CD4-positive, alpha-beta memory T cell (primary cell): Measurements from ENCODE around the gene DLX1. TPM values are rescaled to one million over a fixed set of nuclear protein-coding genes. Genes with fewer than 3 reads are reported as not detected.

Source experiments
- CTCF ChIA-PET: fragments of 350-600 bp; sonication (Branson Sonifier 250); formaldehyde crosslinking; loops from one replicate; lab custom pipeline; 2021; ENCODE audit warnings: inconsistent platforms; ENCODE audit not compliant: partially characterized antibody; lab: Charles Lee
- POLR2A ChIA-PET: fragments of 350-600 bp; sonication (Branson Sonifier 250); formaldehyde crosslinking; loops from one replicate; lab custom pipeline; 2021; ENCODE audit not compliant: partially characterized antibody; lab: Charles Lee
- DNase-seq, 5 donors: peaks; one replicate each; pipeline versions ENCODE4 v3.0.0 to v3.0.0-alpha.2; 2020 to 2022; ENCODE audit warnings: mixed read lengths in 1 of 5
- H3K27ac ChIP-seq: one replicate; pipeline ENCODE4 v1.7.0; 2013; ENCODE audit warnings: low read depth, low read length
- H3K27me3 ChIP-seq: 2 replicates; pipeline ENCODE4 v1.7.0; 2013; ENCODE audit warnings: mild to moderate bottlenecking, low read length, moderate library complexity; ENCODE audit not compliant: insufficient read depth
- H3K36me3 ChIP-seq: 2 replicates; pipeline ENCODE4 v1.7.0; 2013; ENCODE audit warnings: mild to moderate bottlenecking, low read length, moderate library complexity; ENCODE audit not compliant: insufficient read depth
- H3K4me1 ChIP-seq: 2 replicates; pipeline ENCODE4 v1.7.0; 2013; ENCODE audit warnings: mild to moderate bottlenecking, low read length, moderate library complexity; ENCODE audit not compliant: insufficient read depth
- H3K4me3 ChIP-seq, 2 donors: one replicate each; pipeline ENCODE4 v1.7.0; 2013; ENCODE audit warnings: low read length in 2 of 2, mild to moderate bottlenecking in 1 of 2
- H3K9me3 ChIP-seq, 2 donors: one replicate each; pipeline ENCODE4 v1.7.0; 2013; ENCODE audit warnings: low read length in 2 of 2, control low read depth in 1 of 2; ENCODE audit not compliant: control insufficient read depth in 1 of 2
- H3K27ac Mint-ChIP-seq, 7 donors: one replicate each; pipeline ENCODE4 v1.8.0; 2020 to 2021; ENCODE audit warnings: mixed read lengths in 7 of 7, mild to moderate bottlenecking in 6 of 7, inconsistent platforms in 3 of 7, moderate library complexity in 3 of 7
- H3K27me3 Mint-ChIP-seq, 2 donors: one replicate each; pipeline ENCODE4 v1.8.0; 2020 to 2021; ENCODE audit warnings: mixed read lengths in 2 of 2
- H3K36me3 Mint-ChIP-seq, 2 donors: one replicate each; pipeline ENCODE4 v1.8.0; 2020 to 2021; ENCODE audit warnings: mixed read lengths in 2 of 2, inconsistent platforms in 1 of 2, mild to moderate bottlenecking in 1 of 2
- H3K4me1 Mint-ChIP-seq, 4 donors: one replicate each; pipeline ENCODE4 v1.8.0; 2020 to 2021; ENCODE audit warnings: mixed read lengths in 4 of 4, mild to moderate bottlenecking in 1 of 4
- H3K4me3 Mint-ChIP-seq, 8 donors: one replicate each; pipeline ENCODE4 v1.8.0; 2020 to 2021; ENCODE audit warnings: mixed read lengths in 8 of 8, mild to moderate bottlenecking in 7 of 8, moderate library complexity in 6 of 8, inconsistent platforms in 3 of 8
- H3K9me3 Mint-ChIP-seq, 8 donors: one replicate each; pipeline ENCODE4 v1.8.0; 2020 to 2021; ENCODE audit warnings: mixed read lengths in 8 of 8, mild to moderate bottlenecking in 5 of 8, inconsistent platforms in 3 of 8, moderate library complexity in 1 of 8
- intact Hi-C: fragments of 100-400 bp; cut with micrococcal nuclease; formaldehyde crosslinking; loops from one replicate; pipeline ENCODE4 v1.15.1; 2023
- polyA plus RNA-seq, 2 donors: library from polyadenylated mRNA; unstranded; fragments of 300-500 nt; fragmentation: Illumina TruSeq; gene quantifications; one replicate each; pipeline ENCODE4 v1.2.3, GENCODE V29; 2021
- total RNA-seq, 2 experiments: library from RNA; stranded (reverse); gene quantifications; one replicate each; pipeline ENCODE4 v1.2.3, GENCODE V29; 2021

Gene DLX1
- total RNA-seq (not detected), polyA plus RNA-seq (not detected)

DNA sequence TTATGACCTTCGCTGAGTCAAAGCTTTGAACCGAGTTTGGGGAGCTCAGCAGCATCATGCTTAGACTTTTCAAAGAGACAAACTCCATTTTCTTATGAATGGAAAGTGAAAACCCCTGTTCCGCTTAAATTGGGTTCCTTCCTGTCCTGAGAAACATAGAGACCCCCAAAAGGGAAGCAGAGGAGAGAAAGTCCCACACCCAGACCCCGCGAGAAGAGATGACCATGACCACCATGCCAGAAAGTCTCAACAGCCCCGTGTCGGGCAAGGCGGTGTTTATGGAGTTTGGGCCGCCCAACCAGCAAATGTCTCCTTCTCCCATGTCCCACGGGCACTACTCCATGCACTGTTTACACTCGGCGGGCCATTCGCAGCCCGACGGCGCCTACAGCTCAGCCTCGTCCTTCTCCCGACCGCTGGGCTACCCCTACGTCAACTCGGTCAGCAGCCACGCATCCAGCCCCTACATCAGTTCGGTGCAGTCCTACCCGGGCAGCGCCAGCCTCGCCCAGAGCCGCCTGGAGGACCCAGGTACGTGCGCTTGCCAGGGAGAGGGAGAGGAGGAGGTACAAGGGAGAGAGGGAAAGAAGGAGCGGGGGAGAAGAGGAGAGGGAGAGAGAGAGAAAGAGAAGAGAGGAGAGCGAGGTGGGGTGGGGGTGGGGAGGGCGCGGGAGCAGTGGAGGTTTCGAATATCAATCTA, at the start of gene DLX1:
Gene DLX1, plus strand, starts transcription at position 48 of the 700 bp plus-strand sequence. Its CDS starts 171 bp downstream, at position 219.
- H3K9me3 Mint-ChIP-seq: peaks cover 0 to 57% (median 16%) of the 10 kb centered on the region in 8 donors
- H3K27ac Mint-ChIP-seq: peak within 1 kb of the TSS in 6 of 7 donors; percentile 24 to 99 (median 87)
- H3K4me1 Mint-ChIP-seq: peaks cover 28 to 78% (median 57%) of the 10 kb centered on the region in 4 donors
- Histone ChIP-seq H3K27me3 (peaks cover 100% of the 10 kb centered on the region), H3K4me3 (peak within 1 kb of the TSS; percentile 28 to 42), H3K27ac (no peak within 1 kb of the TSS), H3K4me1 (peaks cover 68% of the 10 kb centered on the region), H3K36me3 (no peaks in the 10 kb centered on the region), H3K9me3 (no peaks in the 10 kb centered on the region)
- intact Hi-C loops: loop anchor here (1.0 to 10.0 kb wide), 3 partner anchors 10 to 1261 kb away; partner anchors contain the start of gene DLX2
- CTCF ChIA-PET: interaction anchor here (1.0 to 1.7 kb wide), 2 partner anchors 9 to 19 kb away, joined by 3 to 5 read pairs; no protein-coding TSS in a partner anchor
- H3K36me3 Mint-ChIP-seq: peaks cover 0 to 15% of the 10 kb centered on the region in 2 donors
- peaks cover 66 to 85% of the 10 kb centered on the region in 2 donors for H3K27me3 Mint-ChIP-seq
- H3K4me3 Mint-ChIP-seq: peak within 1 kb of the TSS; percentile 73 to 89 (median 78)
- DNase-seq: peak in 2 of 5 donors; percentile 30 to 33
- POLR2A ChIA-PET: interaction anchor here (1.0 to 14.0 kb wide), 2 partner anchors 15 to 380 kb away, joined by 3 to 186 read pairs; partner anchors contain the start of gene DLX2

DNA sequence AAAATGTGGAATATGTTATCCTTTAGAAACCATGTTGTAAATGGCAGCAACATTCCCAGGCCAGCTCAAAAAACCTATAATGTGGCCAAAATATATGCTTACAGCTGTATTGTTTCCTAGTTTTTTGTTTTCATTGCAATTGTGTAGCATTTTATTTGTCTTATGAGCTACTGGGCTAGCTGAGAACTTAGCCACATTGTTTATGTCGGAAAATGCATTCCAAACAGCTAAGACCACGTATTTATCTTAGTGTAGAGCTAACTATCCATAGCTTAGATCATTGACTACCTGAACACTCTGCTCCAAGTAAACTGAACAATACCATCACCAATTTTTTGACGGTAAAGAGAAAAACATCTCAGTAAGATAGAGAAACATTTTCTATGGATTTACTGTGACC, 47.2 kb upstream of the DLX1 start:
- H3K36me3 Mint-ChIP-seq: peaks cover 0 to 4% of the 10 kb centered on the region in 2 donors
- no peaks in the 10 kb centered on the region for H3K9me3 Mint-ChIP-seq
- ChIA-PET POLR2A (no interaction called here), CTCF (no interaction called here)
- no peaks in the 10 kb centered on the region for H3K36me3 ChIP-seq
- H3K27ac ChIP-seq: no peak overlapping the region
- no peaks in the 10 kb centered on the region for H3K27me3 Mint-ChIP-seq
- no peaks in the 10 kb centered on the region for H3K9me3 ChIP-seq
- no peak for DNase-seq
- H3K4me3 Mint-ChIP-seq: no peak overlapping the region
- intact Hi-C loops: no loop called here
- H3K27ac Mint-ChIP-seq: no peak overlapping the region
- H3K27me3 ChIP-seq: no peaks in the 10 kb centered on the region
- no peaks in the 10 kb centered on the region for H3K4me1 ChIP-seq
- H3K4me1 Mint-ChIP-seq: peaks cover 0 to 1% (median 0%) of the 10 kb centered on the region in 4 donors
- H3K4me3 ChIP-seq: no peak overlapping the region

DNA sequence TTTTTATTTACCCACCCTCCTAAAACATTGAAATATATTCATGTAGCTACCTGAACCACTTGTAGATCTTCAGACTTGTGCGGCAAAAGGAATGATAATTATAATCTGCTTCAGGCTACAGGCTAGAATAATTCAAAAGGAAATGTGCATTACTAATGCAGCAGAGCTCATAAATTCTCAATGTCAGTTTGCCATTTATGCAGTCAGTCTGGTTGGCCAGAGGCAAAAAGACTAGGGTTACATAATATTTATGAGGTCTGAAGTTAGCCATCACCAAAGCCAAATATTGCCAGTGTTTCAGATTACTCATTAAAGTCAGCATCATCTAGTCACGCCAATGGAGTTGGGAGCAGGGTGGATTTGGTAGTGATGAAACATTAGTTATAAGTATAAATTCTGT, 46.7 kb upstream of the DLX1 start:
- Histone ChIP-seq H3K4me1 (no peaks in the 10 kb centered on the region), H3K4me3 (no peak overlapping the region), H3K9me3 (no peaks in the 10 kb centered on the region), H3K27ac (no peak overlapping the region), H3K36me3 (no peaks in the 10 kb centered on the region), H3K27me3 (no peaks in the 10 kb centered on the region)
- H3K27ac Mint-ChIP-seq: no peak overlapping the region
- intact Hi-C loops: no loop called here
- ChIA-PET CTCF (no interaction called here), POLR2A (no interaction called here)
- H3K4me1 Mint-ChIP-seq: peaks cover 0 to 1% (median 0%) of the 10 kb centered on the region in 4 donors
- H3K9me3 Mint-ChIP-seq: no peaks in the 10 kb centered on the region
- H3K4me3 Mint-ChIP-seq: no peak overlapping the region
- DNase-seq: no peak
- peaks cover 0 to 4% of the 10 kb centered on the region in 2 donors for H3K36me3 Mint-ChIP-seq
- no peaks in the 10 kb centered on the region for H3K27me3 Mint-ChIP-seq

DNA sequence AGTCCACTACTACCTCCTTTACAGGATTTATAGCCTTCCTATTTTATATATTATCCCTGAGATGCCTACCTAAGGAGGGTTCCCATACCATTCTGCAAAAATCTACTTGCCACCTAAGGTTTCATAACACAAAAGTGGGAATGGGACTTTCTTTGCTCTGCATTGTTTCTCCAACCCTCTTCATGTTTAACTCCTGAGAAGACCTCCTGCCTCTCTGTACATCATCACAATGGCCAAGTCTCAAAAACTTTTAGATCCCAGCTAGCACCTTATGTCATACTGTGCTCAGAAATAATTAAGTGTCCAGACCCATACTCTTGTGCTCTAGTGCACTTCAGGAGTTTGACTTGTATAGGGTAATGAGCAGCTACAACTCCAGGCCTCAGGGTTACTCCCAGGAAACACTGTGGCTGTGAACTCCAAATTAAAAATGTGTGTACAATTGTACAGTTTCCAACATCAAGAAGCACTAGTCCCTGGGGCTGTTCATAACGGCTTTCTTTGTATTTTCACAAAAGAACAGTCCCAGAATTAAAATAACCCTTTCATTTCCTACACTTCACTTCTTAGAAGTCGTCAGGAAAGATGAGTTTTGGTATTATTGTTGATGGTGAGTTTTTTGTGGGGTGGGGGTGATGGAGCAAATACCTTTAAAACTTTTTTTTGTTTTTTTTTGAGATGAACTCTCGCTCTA, 46.1 kb upstream of the DLX1 start:
- peak overlapping the region in 1 of 8 donors; percentile 61 for H3K4me3 Mint-ChIP-seq
- H3K27me3 ChIP-seq: no peaks in the 10 kb centered on the region
- no peak overlapping the region for H3K4me3 ChIP-seq
- no peak overlapping the region for H3K27ac ChIP-seq
- H3K9me3 Mint-ChIP-seq: no peaks in the 10 kb centered on the region
- DNase-seq: no peak
- peaks cover 0 to 1% (median 0%) of the 10 kb centered on the region in 4 donors for H3K4me1 Mint-ChIP-seq
- ChIA-PET CTCF (no interaction called here), POLR2A (no interaction called here)
- H3K27ac Mint-ChIP-seq: no peak overlapping the region
- H3K9me3 ChIP-seq: no peaks in the 10 kb centered on the region
- no peaks in the 10 kb centered on the region for H3K4me1 ChIP-seq
- H3K36me3 Mint-ChIP-seq: peaks cover 0 to 4% of the 10 kb centered on the region in 2 donors
- H3K36me3 ChIP-seq: no peaks in the 10 kb centered on the region
- intact Hi-C loops: no loop called here
- no peaks in the 10 kb centered on the region for H3K27me3 Mint-ChIP-seq

DNA sequence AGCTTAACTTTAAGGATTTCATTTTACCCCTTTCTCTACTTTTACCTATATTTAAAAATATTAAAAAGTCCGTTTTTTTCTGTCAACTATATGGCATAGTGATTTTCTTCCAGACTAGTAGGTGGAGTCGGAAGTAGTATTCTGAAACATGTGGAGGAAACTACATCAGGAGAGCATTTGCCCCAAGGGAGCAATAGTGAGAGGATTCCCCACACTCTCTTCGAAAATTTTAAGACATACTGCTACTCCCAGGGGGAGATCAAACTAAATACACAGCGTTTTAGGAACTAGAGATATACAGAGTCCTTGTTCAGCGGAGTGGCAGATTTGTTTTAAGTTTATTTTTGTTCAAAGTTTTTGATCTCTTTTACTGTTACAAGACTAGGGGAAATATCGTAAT, 45.0 kb upstream of the DLX1 start:
- Mint-ChIP-seq H3K27me3 (no peaks in the 10 kb centered on the region), H3K36me3 (peaks cover 0 to 4% of the 10 kb centered on the region in 2 donors), H3K9me3 (no peaks in the 10 kb centered on the region), H3K4me1 (peaks cover 0 to 1% (median 0%) of the 10 kb centered on the region in 4 donors), H3K4me3 (no peak overlapping the region), H3K27ac (no peak overlapping the region)
- Histone ChIP-seq H3K9me3 (no peaks in the 10 kb centered on the region), H3K36me3 (no peaks in the 10 kb centered on the region), H3K4me3 (no peak overlapping the region), H3K4me1 (no peaks in the 10 kb centered on the region), H3K27ac (no peak overlapping the region), H3K27me3 (no peaks in the 10 kb centered on the region)
- POLR2A ChIA-PET: no interaction called here
- intact Hi-C loops: no loop called here
- no peak for DNase-seq
- CTCF ChIA-PET: no interaction called here

DNA sequence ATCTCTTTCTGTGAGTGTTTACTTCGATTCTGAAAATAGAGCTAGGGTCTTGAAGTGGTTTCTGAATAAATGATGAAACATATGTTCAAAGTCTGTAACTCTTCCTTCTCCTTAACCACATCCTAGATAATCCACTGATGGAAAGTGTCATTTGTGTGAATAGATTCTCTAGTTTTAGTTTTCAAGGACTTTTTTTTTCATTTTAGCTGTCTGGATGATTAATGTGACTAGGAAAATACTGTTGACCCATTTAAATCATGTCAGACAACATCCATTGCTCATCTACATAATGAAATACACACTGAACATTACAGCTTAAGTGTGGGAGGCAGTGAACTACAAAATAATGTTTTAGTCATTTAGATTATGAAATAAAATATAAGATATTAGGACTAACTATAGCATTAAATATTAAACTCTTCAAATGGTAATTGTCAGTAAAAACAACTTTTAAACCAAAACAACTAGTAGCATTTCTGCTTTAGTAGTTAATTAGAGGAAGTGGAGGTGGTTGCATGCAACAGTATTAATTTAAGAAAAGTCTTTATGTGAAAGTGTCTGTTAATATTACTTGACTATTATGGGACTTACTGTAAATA, 39.1 kb upstream of the DLX1 start:
- Mint-ChIP-seq H3K27me3 (peaks cover 0 to 1% of the 10 kb centered on the region in 2 donors), H3K36me3 (no peaks in the 10 kb centered on the region), H3K27ac (no peak overlapping the region), H3K9me3 (no peaks in the 10 kb centered on the region), H3K4me1 (peaks cover 0 to 4% (median 2%) of the 10 kb centered on the region in 4 donors), H3K4me3 (no peak overlapping the region)
- no peaks in the 10 kb centered on the region for H3K27me3 ChIP-seq
- no peak overlapping the region for H3K27ac ChIP-seq
- no peak overlapping the region for H3K4me3 ChIP-seq
- H3K36me3 ChIP-seq: no peaks in the 10 kb centered on the region
- no peak for DNase-seq
- intact Hi-C loops: no loop called here
- CTCF ChIA-PET: no interaction called here
- no peaks in the 10 kb centered on the region for H3K9me3 ChIP-seq
- no peaks in the 10 kb centered on the region for H3K4me1 ChIP-seq
- POLR2A ChIA-PET: no interaction called here
